ENCODE data around the gene GRSF1.

- TF ChIP-seq POLR2A (IDR thresholded peaks at IDR 0.05; ENCODE audit: low read depth, low read length) = no peak
- TF ChIP-seq POLR2AphosphoS5 (IDR thresholded peaks at IDR 0.05; ENCODE audit: low read depth, low read length) = no peak
- no peak for TF ChIP-seq TAF1 (IDR thresholded peaks at IDR 0.05; ENCODE audit: low read depth, low read length)
These were observed 19.4 kb upstream of the GRSF1 start for GRCh38 chr4:70859066-70859465.
